Pancreas (tissue), 10 donors: ENCODE results near the gene KRT27. TPM values are rescaled to one million over a fixed set of nuclear protein-coding genes. Genes with fewer than 3 reads are reported as not detected.

ENCODE experiments used
- ATAC-seq, 4 donors: fragments of 200-7000 bp; cut with Tn5 transposase; one replicate each; pipeline versions ENCODE4 v1.8.0 to v1.9.1; 2020; ENCODE audit warnings: mild to moderate bottlenecking in 4 of 4, moderate library complexity in 4 of 4
- DNase-seq, 6 donors: peaks; one replicate each; pipeline ENCODE4 v3.0.0-alpha.2; 2020
- FAIRE-seq: peaks from 2 replicates; lab custom pipeline; 2012; peaks lifted over from hg19 to GRCh38; lab: Jason Lieb, UNC
- H3K27ac ChIP-seq, 4 donors: fragments of 200-600 bp; sonication (generic); 1 replicate in 3 of 4; 2 replicates in 1 of 4; pipeline versions ENCODE4 v1.5.0 to v1.8.0; 2020
- H3K27me3 ChIP-seq, 4 donors: fragments of 200-600 bp; one replicate each; pipeline ENCODE4 v1.8.0; 2021
- H3K36me3 ChIP-seq, 3 donors: fragments of 200-600 bp; sonication (generic) in 1 of 3; one replicate each; pipeline versions ENCODE4 v1.5.0 to v1.8.0; 2020 to 2021
- H3K4me1 ChIP-seq, 3 donors: fragments of 200-600 bp; one replicate each; pipeline ENCODE4 v1.8.0; 2021
- H3K4me3 ChIP-seq, 4 donors: fragments of 200-600 bp; sonication (generic) in 2 of 4; one replicate each; pipeline versions ENCODE4 v1.5.0 to v1.8.0; 2020 to 2021
- H3K9me3 ChIP-seq, 4 donors: fragments of 200-600 bp; one replicate each; pipeline ENCODE4 v1.8.0; 2021
- CTCF ChIP-seq, 4 donors: fragments of 200-600 bp; sonication (generic) in 3 of 4; IDR thresholded peaks; one replicate each; pipeline versions ENCODE4 v1.5.0 to v1.8.0; 2021; ENCODE audit warnings: antibody characterized with exemption in 4 of 4
- WGBS, 2 donors: extraction: QIAGEN DNeasy Blood & Tissue Kit; methylation state at CpG; one replicate each; pipeline ENCODE4 v1.1.7; 2013; 5-methylcytosine and 5-hydroxymethylcytosine counted together
- intact Hi-C, 3 donors: fragments of 100-400 bp; cut with DNase I; formaldehyde crosslinking; loops; one replicate each; pipeline versions ENCODE4 v1.11.1 to v1.14.2; 2022
- polyA plus RNA-seq, 2 donors: library from polyadenylated mRNA; stranded (reverse); fragments of 200-250 nt; gene quantifications; one replicate each; pipeline ENCODE4 v1.2.3, GENCODE V29; 2013
- total RNA-seq, 6 donors: library from RNA; stranded (reverse); fragmentation: NEBNext Ultra II Directional in 4 of 6; extraction: Animal tissue kit (Norgen Biotek cat#: 25700) in 4 of 6; gene quantifications; one replicate each; pipeline versions ENCODE4 v1.2.1 to v1.2.4, GENCODE V29; 2021 to 2023
- donor health status: healthy with polysubstance abuse.
- donor health status: DM: no; HTN: no; CAD: no; lungs with moderate emphysema.
- donor health status: DM: no; HTN: no; CAD: no.
- donor health status: control.
- donor health status: control.
- donor health status: Bipolar disorder and iron deficiency.
- donor health status: DM: yes; HTN: yes; CAD: no.
- donor health status: DM: no; HTN: no; CAD: no.
- donor health status: DM: no; HTN: no; CAD: no.
- donor health status: DM: yes; HTN: yes; CAD: no.

KRT27 gene
- total RNA-seq = not detected
- not detected for polyA plus RNA-seq

GRCh38 chr17:40782450-40782849 lies at the start of gene KRT27:
TSS of gene KRT27 (minus strand) at chr17:40782550. CDS start at chr17:40782493, 57 bp downstream.
- no peaks in the 10 kb centered on the region for H3K36me3 ChIP-seq
- 77 to 91% methylated on average over 4 of the region's 4 CpGs for WGBS, 2 donors
- peaks cover 0 to 17% (median 0%) of the 10 kb centered on the region in 4 donors for H3K27me3 ChIP-seq
- no peak for TF ChIP-seq CTCF (IDR thresholded peaks at IDR 0.05)
- DNase-seq (no peak), ATAC-seq (no peak), FAIRE-seq (no peak)
- intact Hi-C loops = no loop called here
- H3K4me1 ChIP-seq = no peaks in the 10 kb centered on the region
- H3K9me3 ChIP-seq = no peaks in the 10 kb centered on the region
- no peak within 1 kb of the TSS for H3K27ac ChIP-seq
- no peak within 1 kb of the TSS for H3K4me3 ChIP-seq

GRCh38 chr17:40830085-40830776 lies 47.9 kb upstream of the KRT27 start:
- no peak overlapping the region for H3K4me3 ChIP-seq
- no peaks in the 10 kb centered on the region for H3K9me3 ChIP-seq
- FAIRE-seq (no peak), DNase-seq (no peak), ATAC-seq (no peak)
- no peaks in the 10 kb centered on the region for H3K27me3 ChIP-seq
- intact Hi-C loops = no loop called here
- TF ChIP-seq CTCF (IDR thresholded peaks at IDR 0.05) = no peak
- H3K36me3 ChIP-seq = no peaks in the 10 kb centered on the region
- WGBS, 2 donors = 77 to 89% methylated on average over 2 of the region's 2 CpGs
- no peak overlapping the region for H3K27ac ChIP-seq
- H3K4me1 ChIP-seq = no peaks in the 10 kb centered on the region

GRCh38 chr17:40828454-40829044 lies 46.2 kb upstream of the KRT27 start:
- Histone ChIP-seq H3K27me3 (no peaks in the 10 kb centered on the region), H3K4me1 (no peaks in the 10 kb centered on the region), H3K4me3 (no peak overlapping the region), H3K36me3 (no peaks in the 10 kb centered on the region), H3K9me3 (no peaks in the 10 kb centered on the region), H3K27ac (no peak overlapping the region)
- WGBS, 2 donors = 85 to 90% methylated on average over 4 of the region's 4 CpGs
- intact Hi-C loops = no loop called here
- no peak for TF ChIP-seq CTCF (IDR thresholded peaks at IDR 0.05)
- ATAC-seq (no peak), FAIRE-seq (no peak), DNase-seq (no peak)

GRCh38 chr17:40827746-40828453 lies 45.5 kb upstream of the KRT27 start:
- WGBS, 2 donors = 79 to 84% methylated on average over 7 of the region's 7 CpGs
- no peak for DNase-seq
- no peak for TF ChIP-seq CTCF (IDR thresholded peaks at IDR 0.05)
- Histone ChIP-seq H3K27me3 (no peaks in the 10 kb centered on the region), H3K4me1 (no peaks in the 10 kb centered on the region), H3K9me3 (no peaks in the 10 kb centered on the region), H3K36me3 (no peaks in the 10 kb centered on the region), H3K4me3 (no peak overlapping the region), H3K27ac (no peak overlapping the region)
- ATAC-seq = no peak
- FAIRE-seq = no peak
- intact Hi-C loops = no loop called here
